GM19372 (cell line): ENCODE results near the gene PLA2G5.
"Not testable (repeated sequence)": the region's sequence is repeated elsewhere in the genome, so short reads cannot be mapped to it uniquely, and the experiment has no call there.

ENCODE experiments used
- ATAC-seq: cut with Tn5 transposase; IDR thresholded peaks from one replicate; pipeline ENCODE4 v1.9.1; 2021; ENCODE audit warnings: mild to moderate bottlenecking, low read depth, moderate library complexity; ENCODE audit not compliant: unreplicated experiment

The PLA2G5 gene

GRCh38 chr1:20069874-20070273, at the start of gene PLA2G5:
PLA2G5 (plus strand) TSS chr1:20070194; CDS start chr1:20084831, 14,637 bp downstream.
- no peak for ATAC-seq

GRCh38 chr1:20028125-20028524, 41.9 kb upstream of the PLA2G5 start:
- no peak for ATAC-seq

DNA sequence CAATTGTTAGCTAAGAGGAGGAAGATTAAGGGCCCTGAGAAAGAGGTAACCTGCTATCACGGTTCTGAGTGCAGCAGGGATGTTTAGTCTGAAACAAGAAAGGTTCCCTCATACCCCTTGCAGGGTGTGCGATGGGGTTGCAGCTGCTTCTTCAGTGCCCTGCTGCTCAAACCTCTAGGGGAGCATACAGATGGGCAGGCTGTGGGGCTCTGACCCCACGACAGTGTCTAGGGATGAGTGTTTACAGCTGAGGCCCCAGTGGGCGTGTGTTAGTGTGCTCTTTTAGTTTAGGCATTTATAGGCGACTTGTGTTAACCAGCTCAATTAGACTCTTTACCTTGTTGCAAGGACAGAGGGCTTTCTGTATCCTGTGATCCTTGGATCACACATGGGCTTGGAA, 41.3 kb upstream of the PLA2G5 start:
- no peak for ATAC-seq

DNA sequence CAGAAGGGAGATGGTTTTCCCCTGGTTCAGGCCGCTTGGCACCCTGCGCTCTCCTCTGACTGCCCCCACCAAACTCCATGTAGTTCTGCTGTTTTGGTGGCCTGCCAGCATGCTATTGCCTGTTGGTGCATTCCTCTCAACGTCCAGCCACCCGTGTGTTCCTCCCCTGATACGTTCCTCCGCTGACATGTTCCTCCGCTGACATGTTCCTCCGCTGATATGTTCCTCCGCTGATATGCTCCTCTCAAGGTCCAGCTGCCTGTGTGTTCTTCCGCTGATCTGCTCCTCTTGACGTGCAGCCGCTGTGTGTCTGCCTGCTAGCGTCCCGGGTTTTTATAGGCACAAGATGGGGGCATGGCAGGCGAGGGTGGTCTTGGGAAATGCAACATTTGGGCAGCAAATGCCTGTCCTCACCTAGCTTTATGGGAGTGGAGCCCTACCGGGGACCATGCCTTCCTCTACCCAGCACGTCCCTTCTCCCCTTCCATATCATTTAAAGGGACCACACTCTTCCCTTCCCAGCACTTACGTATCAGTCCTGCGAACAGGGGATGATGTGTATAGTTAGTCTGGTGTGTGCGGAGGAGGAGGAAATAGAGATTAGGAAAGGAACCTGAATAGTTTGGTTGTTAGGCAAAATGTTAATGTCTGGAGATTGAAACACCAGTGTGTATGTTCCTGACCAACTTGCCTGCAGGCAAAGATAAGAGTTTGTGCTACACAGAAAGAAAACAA, 40.6 kb upstream of the PLA2G5 start:
- ATAC-seq: no peak

GRCh38 chr1:20030436-20031151, 39.4 kb upstream of the PLA2G5 start:
- not testable (repeated sequence) for ATAC-seq

- no peak for ATAC-seq
Measured at GRCh38 chr1:20031161-20031560, 38.8 kb upstream of the PLA2G5 start.

DNA sequence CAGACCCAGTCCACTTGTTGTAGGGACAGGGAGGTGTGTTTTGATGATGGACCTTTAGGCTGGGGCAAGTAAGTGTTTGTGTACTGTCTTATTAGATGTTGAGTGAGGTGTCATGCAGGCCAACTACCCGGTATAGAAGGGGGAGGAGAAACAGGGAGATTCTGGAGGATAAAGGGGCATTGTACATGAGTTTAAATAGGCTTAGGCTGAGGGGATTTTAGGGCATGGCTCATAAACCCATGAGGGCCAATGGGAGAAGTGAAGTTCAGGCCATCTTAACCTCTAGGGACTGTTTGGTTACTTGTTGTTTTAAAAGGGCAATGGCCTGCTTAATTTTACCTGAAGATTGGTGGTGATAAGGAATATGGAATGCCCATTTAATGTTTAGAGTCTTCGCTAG, 38.2 kb upstream of the PLA2G5 start:
- no peak for ATAC-seq

- no peak for ATAC-seq
Measured at GRCh38 chr1:20032425-20032824, 37.6 kb upstream of the PLA2G5 start.

GRCh38 chr1:20033420-20033819, 36.6 kb upstream of the PLA2G5 start:
- ATAC-seq: no peak

GRCh38 chr1:20035114-20035513, 34.9 kb upstream of the PLA2G5 start:
- ATAC-seq: no peak

DNA sequence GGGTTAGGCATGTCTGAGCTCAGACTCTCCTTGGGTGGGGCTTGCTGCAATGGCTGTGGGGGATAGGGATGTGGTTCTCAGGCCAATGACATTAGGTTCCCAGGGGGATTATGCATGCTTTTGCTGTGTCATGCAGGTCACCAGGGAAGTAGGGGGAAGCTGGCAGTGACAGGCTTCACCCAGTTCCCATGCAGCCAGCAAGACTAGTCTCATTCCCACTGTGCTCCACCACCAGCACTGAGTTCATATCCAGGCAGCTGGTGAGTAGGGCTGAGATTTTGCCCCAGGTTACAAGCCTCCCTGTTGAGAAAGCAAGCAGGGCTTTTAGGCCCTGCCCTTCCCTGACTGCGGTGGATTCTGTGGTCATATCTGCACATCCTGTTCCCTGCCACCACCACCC, 32.1 kb upstream of the PLA2G5 start:
- no peak for ATAC-seq

DNA sequence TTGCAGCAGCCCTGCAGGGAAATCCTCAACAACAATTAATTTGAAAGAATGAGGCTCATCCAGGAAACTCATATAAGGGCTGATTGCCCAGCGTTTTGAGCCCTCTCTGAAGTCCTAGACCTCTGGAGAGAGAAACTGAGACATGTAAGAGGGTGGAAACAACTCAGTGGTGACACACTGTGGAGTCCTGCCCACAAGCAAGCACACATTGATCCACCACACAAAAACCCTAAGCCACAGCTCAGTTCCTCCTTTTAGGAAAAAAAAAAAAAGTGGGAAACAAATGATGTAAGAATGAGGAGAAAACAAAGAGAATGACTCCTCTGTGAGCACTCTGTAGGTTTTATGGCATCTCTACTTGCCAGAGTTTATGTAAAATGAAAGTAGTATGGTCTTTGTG, 22.9 kb upstream of the PLA2G5 start:
- no peak for ATAC-seq

DNA sequence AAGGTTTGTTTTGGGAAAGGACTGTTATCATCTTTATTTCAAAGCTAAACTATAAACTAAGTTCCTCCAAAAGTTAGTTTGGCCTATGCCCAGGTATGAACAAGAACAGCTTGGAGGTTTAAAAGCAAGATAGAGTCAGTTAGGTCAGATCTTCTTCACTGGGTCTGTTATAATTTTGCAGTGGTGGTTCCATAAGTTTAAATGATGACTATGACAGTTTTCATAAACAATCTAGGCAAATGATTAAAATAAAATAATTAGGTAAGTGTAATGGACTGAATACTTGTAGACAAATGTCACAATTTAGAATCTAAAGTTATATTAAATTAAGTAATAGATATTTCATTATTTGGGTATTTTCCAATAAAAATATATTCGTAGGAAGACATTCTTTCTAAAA, 21.4 kb upstream of the PLA2G5 start:
- ATAC-seq: no peak

GRCh38 chr1:20049056-20049798, 20.8 kb upstream of the PLA2G5 start:
- ATAC-seq: not testable (repeated sequence)

GRCh38 chr1:20051218-20051829, 18.7 kb upstream of the PLA2G5 start:
- no peak for ATAC-seq

- ATAC-seq: no peak
Measured at GRCh38 chr1:20052386-20052785, 17.6 kb upstream of the PLA2G5 start.

DNA sequence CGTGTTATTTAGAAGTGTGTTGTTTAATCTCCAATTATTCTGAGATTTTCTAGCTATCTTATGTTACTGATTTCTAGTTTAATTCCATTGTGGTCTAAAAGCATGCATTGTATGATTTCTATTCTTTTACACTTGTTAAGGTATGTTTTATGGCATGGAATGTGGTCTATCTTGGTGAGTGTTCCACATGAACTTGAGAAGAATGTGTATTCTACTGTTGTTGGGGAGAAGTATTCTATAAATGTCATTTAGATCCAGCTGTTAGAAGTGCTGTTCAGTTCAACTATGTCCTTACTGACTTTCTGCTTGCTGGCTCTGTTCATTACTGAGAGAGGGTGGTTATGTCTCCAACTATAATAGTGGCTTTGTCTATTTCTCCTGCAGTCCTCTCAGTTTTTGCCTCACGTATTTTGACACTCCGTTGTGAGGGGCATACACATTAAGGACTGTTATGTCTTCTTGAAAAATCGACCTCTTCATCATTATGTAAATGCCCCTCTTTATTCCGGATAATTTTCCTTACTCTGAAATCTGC, 12.0 kb upstream of the PLA2G5 start:
- no peak for ATAC-seq

DNA sequence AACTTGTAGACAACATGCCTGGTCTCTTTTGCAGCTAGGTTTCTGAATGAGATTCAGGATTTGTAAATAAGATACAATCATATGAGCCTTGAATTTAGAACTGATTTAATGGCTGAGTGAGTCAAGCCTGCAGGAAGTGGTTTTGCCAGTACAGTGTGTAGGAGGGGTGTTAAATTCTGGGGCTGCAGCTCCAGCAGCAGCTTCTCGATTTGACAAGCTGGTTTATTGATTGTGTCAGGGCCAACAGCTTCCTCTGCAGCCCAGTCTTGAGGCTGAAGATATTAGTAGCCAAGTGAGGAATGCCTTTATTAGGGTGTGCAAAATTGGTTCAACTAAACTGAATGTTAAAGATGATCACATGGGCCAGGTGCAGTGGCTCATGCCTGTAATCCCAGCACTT, 11.5 kb upstream of the PLA2G5 start:
- no peak for ATAC-seq

DNA sequence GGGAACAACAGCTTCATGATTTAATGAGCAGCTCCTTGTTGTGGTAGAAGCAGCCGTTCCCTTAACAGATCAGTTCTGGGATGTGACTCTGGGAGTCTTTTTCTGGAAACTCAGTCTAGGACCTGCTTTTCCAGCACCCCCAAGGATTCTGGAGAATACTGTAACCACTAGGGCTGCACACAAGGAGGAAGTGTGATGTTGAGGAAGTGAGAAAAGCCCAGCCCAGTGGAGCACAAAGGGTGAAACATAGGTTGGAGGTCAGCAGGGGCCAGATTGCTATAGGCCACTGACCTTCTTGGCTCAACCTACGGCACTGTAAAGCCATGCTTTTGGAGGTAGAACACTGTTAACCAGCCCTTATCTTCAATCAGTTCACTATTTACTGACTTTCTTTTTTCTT, 10.1 kb upstream of the PLA2G5 start:
- ATAC-seq: no peak

- ATAC-seq: not testable (repeated sequence)
Measured at GRCh38 chr1:20060791-20061190, 9.2 kb upstream of the PLA2G5 start.

DNA sequence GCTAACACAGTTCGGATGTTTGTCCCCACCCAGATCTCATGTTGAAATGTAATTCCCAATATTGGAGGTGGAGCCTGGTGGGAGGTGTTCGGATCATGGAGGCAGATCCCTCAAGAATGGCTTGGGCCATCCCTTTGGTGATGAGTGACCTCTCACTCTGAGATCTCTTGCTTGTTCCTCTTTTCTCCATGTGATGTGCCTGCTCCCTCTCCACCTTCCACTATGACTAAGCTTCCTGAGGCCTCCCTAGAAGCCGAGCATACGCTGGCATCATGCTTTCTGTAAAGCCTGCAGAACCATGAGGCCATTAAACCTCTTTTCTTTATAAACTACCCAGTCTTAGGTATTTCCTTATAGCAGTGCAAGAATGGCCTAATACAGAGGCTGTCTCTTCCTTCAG, 8.1 kb upstream of the PLA2G5 start:
- no peak for ATAC-seq
